ENCODE data around the gene CP. TPM values are rescaled to one million over a fixed set of nuclear protein-coding genes. Genes with fewer than 3 reads are reported as not detected.

CP gene
- total RNA-seq, 1 experiment from 2014 or later: 0.52 TPM

DNA sequence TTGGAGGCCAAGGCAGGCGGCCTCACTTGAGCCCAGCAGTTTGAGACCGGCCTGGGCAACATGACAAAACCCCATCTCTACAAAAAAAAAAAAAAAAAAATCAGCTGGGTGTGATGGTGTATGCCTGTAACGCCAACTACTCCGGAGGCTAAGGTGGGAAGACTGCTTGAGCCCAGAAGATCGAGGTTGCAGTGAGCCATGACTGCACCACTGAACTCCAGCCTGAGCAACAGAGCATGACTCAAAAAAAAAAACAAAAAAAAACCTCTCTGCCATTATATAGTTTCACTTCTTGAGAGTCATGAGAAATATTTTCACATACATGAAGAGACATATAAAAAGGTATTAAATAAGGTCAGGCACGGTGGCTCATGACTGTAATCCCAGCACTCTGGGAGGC, 45.9 kb upstream of the CP start (continued):
- TF ChIP-seq, protein P1, sequence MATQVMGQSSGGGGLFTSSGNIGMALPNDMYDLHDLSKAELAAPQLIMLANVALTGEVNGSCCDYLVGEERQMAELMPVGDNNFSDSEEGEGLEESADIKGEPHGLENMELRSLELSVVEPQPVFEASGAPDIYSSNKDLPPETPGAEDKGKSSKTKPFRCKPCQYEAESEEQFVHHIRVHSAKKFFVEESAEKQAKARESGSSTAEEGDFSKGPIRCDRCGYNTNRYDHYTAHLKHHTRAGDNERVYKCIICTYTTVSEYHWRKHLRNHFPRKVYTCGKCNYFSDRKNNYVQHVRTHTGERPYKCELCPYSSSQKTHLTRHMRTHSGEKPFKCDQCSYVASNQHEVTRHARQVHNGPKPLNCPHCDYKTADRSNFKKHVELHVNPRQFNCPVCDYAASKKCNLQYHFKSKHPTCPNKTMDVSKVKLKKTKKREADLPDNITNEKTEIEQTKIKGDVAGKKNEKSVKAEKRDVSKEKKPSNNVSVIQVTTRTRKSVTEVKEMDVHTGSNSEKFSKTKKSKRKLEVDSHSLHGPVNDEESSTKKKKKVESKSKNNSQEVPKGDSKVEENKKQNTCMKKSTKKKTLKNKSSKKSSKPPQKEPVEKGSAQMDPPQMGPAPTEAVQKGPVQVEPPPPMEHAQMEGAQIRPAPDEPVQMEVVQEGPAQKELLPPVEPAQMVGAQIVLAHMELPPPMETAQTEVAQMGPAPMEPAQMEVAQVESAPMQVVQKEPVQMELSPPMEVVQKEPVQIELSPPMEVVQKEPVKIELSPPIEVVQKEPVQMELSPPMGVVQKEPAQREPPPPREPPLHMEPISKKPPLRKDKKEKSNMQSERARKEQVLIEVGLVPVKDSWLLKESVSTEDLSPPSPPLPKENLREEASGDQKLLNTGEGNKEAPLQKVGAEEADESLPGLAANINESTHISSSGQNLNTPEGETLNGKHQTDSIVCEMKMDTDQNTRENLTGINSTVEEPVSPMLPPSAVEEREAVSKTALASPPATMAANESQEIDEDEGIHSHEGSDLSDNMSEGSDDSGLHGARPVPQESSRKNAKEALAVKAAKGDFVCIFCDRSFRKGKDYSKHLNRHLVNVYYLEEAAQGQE (IDR thresholded peaks at IDR 0.05; ENCODE audit: low read depth): no peak
- TF ChIP-seq EZH2phosphoT487 (IDR thresholded peaks at IDR 0.05; ENCODE audit: borderline replicate concordance): no peak
- TF ChIP-seq, protein P2, sequence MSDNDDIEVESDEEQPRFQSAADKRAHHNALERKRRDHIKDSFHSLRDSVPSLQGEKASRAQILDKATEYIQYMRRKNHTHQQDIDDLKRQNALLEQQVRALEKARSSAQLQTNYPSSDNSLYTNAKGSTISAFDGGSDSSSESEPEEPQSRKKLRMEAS (IDR thresholded peaks at IDR 0.05): no peak
- TF ChIP-seq, protein P3, sequence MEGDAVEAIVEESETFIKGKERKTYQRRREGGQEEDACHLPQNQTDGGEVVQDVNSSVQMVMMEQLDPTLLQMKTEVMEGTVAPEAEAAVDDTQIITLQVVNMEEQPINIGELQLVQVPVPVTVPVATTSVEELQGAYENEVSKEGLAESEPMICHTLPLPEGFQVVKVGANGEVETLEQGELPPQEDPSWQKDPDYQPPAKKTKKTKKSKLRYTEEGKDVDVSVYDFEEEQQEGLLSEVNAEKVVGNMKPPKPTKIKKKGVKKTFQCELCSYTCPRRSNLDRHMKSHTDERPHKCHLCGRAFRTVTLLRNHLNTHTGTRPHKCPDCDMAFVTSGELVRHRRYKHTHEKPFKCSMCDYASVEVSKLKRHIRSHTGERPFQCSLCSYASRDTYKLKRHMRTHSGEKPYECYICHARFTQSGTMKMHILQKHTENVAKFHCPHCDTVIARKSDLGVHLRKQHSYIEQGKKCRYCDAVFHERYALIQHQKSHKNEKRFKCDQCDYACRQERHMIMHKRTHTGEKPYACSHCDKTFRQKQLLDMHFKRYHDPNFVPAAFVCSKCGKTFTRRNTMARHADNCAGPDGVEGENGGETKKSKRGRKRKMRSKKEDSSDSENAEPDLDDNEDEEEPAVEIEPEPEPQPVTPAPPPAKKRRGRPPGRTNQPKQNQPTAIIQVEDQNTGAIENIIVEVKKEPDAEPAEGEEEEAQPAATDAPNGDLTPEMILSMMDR (IDR thresholded peaks at IDR 0.05 in 2 of 3, conservative IDR thresholded peaks at IDR 0.05 in 1 of 3; ENCODE audit: borderline replicate concordance in 1 of 3, insufficient read depth in 1 of 3, low read depth in 2 of 3, low read length in 2 of 3): no peak

DNA sequence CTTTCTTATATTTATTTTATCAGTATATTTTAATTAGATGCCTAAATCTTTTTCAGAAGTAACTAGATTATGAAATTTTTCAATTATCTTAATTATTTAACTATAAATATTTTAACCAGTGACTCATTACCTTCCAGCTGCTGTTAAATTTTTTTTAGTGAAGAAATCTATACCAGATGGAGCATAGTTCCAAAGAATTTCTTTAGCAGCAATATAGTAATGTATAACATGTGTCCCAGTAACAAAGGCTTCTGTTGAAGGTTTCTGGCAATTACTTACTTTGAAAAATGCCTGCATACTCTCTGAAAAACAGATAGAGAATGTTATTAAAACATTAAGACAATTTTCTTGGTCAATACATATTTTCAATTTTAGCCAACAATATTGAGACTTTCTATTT, 45.1 kb upstream of the CP start:
- H3K4me3 ChIP-seq (replicated peaks in 1 of 2; ENCODE audit: low read depth in 1 of 2, low read length in 2 of 2): no peak overlapping the region
- CTCF ChIA-PET: no interaction called here
- DNase-seq (ENCODE audit: low read depth, low spot score) (no peak), ATAC-seq (no peak)
- RAD21 ChIA-PET (ENCODE audit: low non-redundant PET in 1 of 2, low total read pairs in 2 of 2, uncharacterized antibody in 2 of 2, unreplicated experiment in 2 of 2): no interaction called here
- H3K27ac ChIP-seq (ENCODE audit: low read depth, low read length): no peak overlapping the region
- H3K79me2 ChIP-seq (ENCODE audit: insufficient read depth, low read length): no peaks in the 10 kb centered on the region
- no peaks in the 10 kb centered on the region for H3K4me1 ChIP-seq (ENCODE audit: control insufficient read depth in 1 of 2, insufficient read depth in 2 of 2, low read length in 2 of 2)
- TF ChIP-seq ZNF274 (IDR thresholded peaks at IDR 0.05; ENCODE audit: low read depth, low read length) (no peak), RAD21 (IDR thresholded peaks at IDR 0.05; ENCODE audit: low read depth) (no peak), EZH2phosphoT487 (IDR thresholded peaks at IDR 0.05; ENCODE audit: borderline replicate concordance) (no peak), SP1 (IDR thresholded peaks at IDR 0.05; ENCODE audit: low read depth) (no peak)
- TF ChIP-seq, protein P2 (IDR thresholded peaks at IDR 0.05): no peak
- TF ChIP-seq, protein P1 (IDR thresholded peaks at IDR 0.05; ENCODE audit: low read depth): no peak
- no peak overlapping the region for H3K9ac ChIP-seq (ENCODE audit: low read length)
- H2AFZ ChIP-seq (ENCODE audit: low read depth, low read length, poor library complexity, severe bottlenecking): no peak overlapping the region
- H3K9me3 ChIP-seq (ENCODE audit: control insufficient read depth in 1 of 2, insufficient read depth in 1 of 2, low read depth in 1 of 2, low read length in 2 of 2): no peaks in the 10 kb centered on the region
- intact Hi-C loops (cut with micrococcal nuclease): no loop called here
- H3K9me2 ChIP-seq (ENCODE audit: insufficient read depth): no peaks in the 10 kb centered on the region
- no TSS peak for BruUV-seq (replicated peaks)
- H3K27me3 ChIP-seq (ENCODE audit: insufficient read depth, low read length): no peaks in the 10 kb centered on the region
- POLR2A ChIA-PET: no interaction called here
- no peak overlapping the region for H3K4me2 ChIP-seq (ENCODE audit: low read length)
- H4K20me1 ChIP-seq (ENCODE audit: insufficient read depth): no peaks in the 10 kb centered on the region
- H3K36me3 ChIP-seq (ENCODE audit: control insufficient read depth in 1 of 2, insufficient read depth in 2 of 2, low read length in 2 of 2): no peaks in the 10 kb centered on the region
